ENCODE results near the gene KRT9. TPM values are rescaled to one million over a fixed set of nuclear protein-coding genes. Genes with fewer than 3 reads are reported as not detected.

KRT9 gene
- total and polyA plus RNA-seq, 8 donors = not detected

DNA sequence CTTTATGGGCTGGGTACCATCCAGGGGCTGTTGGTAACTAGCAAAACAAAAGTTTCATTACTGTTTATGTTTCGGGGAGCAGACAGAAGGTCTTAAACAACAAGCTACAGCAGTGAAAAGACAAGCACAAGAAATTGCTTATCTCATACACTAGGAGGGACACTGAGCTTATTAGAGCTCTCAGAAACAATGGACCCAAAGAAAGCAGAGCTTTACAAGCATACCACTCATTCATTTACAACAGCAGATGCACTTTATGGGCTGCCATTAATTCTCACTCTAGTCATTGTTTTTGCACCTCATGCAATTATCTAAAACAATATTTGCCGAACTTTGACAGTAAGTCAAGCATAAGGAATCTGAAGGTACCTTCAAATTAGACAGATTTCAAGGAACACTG, 30.7 kb upstream of the KRT9 start:
- H3K27me3 ChIP-seq = peaks cover 0 to 18% of the 10 kb centered on the region in 2 donors
- intact Hi-C loops (cut with DNase I) = no loop called here
- DNase-seq (no peak), ATAC-seq (no peak)
- no peaks in the 10 kb centered on the region for H3K36me3 ChIP-seq
- TF ChIP-seq, protein P1, sequence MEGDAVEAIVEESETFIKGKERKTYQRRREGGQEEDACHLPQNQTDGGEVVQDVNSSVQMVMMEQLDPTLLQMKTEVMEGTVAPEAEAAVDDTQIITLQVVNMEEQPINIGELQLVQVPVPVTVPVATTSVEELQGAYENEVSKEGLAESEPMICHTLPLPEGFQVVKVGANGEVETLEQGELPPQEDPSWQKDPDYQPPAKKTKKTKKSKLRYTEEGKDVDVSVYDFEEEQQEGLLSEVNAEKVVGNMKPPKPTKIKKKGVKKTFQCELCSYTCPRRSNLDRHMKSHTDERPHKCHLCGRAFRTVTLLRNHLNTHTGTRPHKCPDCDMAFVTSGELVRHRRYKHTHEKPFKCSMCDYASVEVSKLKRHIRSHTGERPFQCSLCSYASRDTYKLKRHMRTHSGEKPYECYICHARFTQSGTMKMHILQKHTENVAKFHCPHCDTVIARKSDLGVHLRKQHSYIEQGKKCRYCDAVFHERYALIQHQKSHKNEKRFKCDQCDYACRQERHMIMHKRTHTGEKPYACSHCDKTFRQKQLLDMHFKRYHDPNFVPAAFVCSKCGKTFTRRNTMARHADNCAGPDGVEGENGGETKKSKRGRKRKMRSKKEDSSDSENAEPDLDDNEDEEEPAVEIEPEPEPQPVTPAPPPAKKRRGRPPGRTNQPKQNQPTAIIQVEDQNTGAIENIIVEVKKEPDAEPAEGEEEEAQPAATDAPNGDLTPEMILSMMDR (IDR thresholded peaks at IDR 0.05) = no peak
- peaks cover 0 to 16% of the 10 kb centered on the region in 2 donors for H3K9me3 ChIP-seq
- no peak overlapping the region for H3K27ac ChIP-seq
- no peaks in the 10 kb centered on the region for H3K4me1 ChIP-seq
- H3K4me3 ChIP-seq = no peak overlapping the region

DNA sequence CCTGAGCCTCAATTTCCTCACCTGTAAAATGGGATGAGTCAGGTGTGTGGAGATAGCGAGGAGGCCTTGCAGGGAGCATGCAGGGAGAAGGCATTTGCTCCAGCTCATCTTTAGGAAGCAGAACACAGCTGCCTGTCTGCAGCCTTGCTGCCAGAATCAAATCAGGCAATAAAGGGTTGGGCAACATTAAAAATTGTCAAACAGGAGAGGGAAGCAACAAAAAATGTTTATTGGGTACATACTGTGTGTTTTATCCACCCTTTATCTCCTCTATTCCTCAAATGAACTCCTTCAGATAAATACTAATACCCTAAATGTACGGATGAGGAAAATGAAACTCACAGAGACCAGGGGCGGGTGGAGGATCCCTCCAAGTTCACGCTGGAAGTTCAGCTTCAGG, 28.5 kb upstream of the KRT9 start:
- ATAC-seq (no peak), DNase-seq (no peak)
- H3K4me1 ChIP-seq = no peaks in the 10 kb centered on the region
- peaks cover 0 to 18% of the 10 kb centered on the region in 2 donors for H3K27me3 ChIP-seq
- no peak overlapping the region for H3K4me3 ChIP-seq
- intact Hi-C loops (cut with DNase I) = no loop called here
- no peaks in the 10 kb centered on the region for H3K9me3 ChIP-seq
- TF ChIP-seq, protein P1 (IDR thresholded peaks at IDR 0.05) = no peak
- H3K36me3 ChIP-seq = no peaks in the 10 kb centered on the region
- H3K27ac ChIP-seq = no peak overlapping the region

DNA sequence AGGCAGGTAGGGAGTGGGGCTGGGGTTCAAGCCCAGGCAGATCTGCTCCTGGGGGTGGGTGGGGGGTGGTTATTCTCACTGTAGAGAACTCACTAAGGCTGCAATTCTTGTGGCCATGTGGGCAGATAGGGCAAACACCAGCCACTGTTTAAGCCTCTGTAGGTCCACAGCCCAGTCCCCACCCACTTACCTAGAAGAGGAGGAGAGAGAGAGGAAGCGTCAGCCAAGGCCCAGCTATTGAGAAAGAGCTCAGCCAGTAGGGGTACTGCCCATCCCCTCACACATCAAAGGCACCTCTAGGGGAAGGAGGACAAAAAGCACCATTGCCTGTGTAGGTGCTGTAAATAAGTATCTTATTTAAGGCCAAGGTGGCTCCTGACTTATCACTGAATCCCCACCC, 27.8 kb upstream of the KRT9 start:
- H3K4me3 ChIP-seq = no peak overlapping the region
- no peak overlapping the region for H3K27ac ChIP-seq
- no peaks in the 10 kb centered on the region for H3K4me1 ChIP-seq
- peaks cover 0 to 17% of the 10 kb centered on the region in 2 donors for H3K27me3 ChIP-seq
- intact Hi-C loops (cut with DNase I) = no loop called here
- DNase-seq (no peak), ATAC-seq (no peak)
- no peaks in the 10 kb centered on the region for H3K9me3 ChIP-seq
- TF ChIP-seq, protein P1 (IDR thresholded peaks at IDR 0.05) = no peak
- no peaks in the 10 kb centered on the region for H3K36me3 ChIP-seq

DNA sequence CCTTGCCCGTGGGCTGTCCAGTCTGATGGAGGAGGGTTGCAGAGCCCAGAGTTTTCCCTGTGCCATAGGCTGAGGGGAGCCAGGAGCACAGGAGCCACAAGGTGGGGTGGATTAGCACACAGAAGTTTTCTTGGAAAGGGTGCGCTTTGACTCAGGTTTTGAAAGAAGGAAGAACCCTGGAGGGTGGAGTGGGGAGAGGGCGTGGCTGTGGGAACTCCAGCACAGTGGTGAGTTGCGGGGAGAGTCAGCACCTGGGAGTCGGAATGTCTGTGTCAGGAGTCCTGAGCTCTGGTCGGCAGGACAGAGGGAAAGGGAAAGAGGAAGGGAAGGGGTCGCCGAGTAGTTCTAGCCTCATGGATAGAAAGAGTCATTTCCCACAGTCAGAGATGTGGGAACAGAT, 23.7 kb upstream of the KRT9 start:
- Histone ChIP-seq H3K4me3 (no peak overlapping the region), H3K27ac (no peak overlapping the region), H3K9me3 (no peaks in the 10 kb centered on the region), H3K27me3 (peaks cover 0 to 27% of the 10 kb centered on the region in 2 donors), H3K36me3 (no peaks in the 10 kb centered on the region), H3K4me1 (no peaks in the 10 kb centered on the region)
- intact Hi-C loops (cut with DNase I) = no loop called here
- TF ChIP-seq, protein P1 (IDR thresholded peaks at IDR 0.05) = no peak
- ATAC-seq (no peak), DNase-seq (no peak)

DNA sequence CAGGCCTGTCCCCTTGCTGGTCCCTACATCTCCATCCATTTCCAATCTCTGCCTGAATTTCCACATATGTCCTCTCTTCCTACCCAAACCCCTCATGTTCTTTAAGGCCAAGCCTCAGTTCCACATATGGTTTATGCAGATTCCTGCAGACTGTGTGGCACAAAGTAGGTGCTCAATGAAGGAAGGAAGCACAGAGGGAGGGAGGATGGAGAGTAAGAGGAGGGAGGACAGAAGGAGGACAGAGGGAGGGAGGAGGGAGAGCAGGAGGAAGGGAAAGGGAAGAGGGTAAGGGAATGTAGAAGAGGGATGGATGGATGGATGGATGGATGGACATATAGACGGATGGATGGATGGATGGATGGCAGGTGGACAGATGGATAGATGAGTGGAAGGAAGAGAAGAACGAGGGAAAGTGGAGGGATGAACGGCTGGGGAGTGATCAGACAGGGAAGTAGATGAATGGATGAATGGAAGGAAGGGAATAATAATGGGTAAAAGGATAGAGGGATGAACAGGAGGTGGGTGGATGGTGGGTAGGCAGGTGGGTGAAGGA, 22.6 kb upstream of the KRT9 start:
- Histone ChIP-seq H3K4me1 (no peaks in the 10 kb centered on the region), H3K36me3 (no peaks in the 10 kb centered on the region), H3K27ac (no peak overlapping the region), H3K27me3 (peaks cover 0 to 27% of the 10 kb centered on the region in 2 donors), H3K9me3 (no peaks in the 10 kb centered on the region), H3K4me3 (no peak overlapping the region)
- TF ChIP-seq, protein P1 (IDR thresholded peaks at IDR 0.05) = no peak
- no peak for DNase-seq
- no peak for ATAC-seq
- intact Hi-C loops (cut with DNase I) = no loop called here

All from left lung (tissue), 10 donors.